ENCODE data around the gene LRBA.
"Not testable (repeated sequence)": the region's sequence is repeated elsewhere in the genome, so short reads cannot be mapped to it uniquely, and the experiment has no call there.

The LRBA gene

DNA sequence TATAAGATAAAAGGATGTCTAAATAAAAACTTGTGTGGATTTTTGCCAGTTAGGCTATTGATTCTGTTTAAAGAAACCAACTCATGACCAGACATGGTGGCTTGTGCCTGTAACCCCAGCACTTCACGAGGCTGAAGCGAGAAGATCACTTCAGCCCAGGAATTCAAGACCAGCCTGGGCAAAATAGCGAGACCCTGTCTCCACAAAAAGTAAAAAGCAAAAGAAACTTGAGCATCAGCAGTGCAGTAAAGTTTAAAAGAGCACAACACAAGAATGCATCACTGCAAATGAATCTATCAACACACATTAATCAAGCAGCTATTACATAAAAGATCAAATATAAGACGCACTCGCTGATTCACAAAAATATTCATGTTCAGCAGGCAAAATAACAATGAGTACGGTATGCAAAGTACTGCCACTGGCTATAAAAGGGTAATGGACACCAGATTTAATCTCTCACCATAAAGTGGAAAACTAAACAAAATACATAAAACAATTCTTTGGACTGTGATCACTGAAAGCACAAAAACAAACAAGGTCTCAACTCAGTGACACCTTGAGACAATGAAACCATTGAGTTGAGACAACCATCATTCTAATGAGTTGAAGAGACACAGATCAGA lies 41.3 kb downstream of the LRBA start:
- DNase-seq (ENCODE audit: low spot score), result no peak

DNA sequence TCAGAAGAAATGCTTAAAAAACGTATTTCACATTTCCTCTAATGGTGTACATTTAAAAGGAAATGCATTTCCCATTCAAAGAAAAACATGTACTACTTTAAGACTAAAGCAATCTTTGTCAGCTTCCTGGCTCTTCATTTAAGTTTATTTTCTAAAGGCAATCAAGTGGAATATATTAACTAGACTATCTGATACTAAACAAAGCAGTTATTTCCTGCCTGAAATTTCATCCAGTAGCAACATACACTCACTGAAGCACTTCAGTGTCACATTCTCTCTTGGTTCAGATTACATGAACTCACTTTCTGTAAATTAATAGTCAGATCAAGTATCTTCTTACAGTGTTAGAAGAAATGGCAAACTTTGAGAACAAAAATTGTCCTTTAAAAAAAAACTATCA lies 42.5 kb downstream of the LRBA start:
- no peak for DNase-seq (ENCODE audit: low spot score)

DNA sequence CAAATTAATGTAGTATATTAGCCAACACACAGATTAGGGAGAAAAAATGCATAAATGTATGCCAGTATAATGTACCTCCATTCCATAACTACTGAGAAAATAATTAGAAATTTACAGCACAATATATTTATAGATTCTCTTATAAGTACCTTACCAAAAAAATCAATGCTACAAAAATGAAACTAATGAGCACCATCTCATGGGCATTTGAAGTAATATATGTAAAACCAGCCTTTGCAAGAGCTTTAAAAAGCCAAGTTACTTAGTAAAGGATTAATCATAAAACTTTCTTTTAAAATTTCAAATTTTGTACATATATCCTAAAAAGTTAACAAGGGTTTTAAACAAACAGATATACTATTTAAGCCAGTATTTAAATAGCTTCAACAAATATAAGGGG lies 43.2 kb downstream of the LRBA start:
- no peak for DNase-seq (ENCODE audit: low spot score)

DNA sequence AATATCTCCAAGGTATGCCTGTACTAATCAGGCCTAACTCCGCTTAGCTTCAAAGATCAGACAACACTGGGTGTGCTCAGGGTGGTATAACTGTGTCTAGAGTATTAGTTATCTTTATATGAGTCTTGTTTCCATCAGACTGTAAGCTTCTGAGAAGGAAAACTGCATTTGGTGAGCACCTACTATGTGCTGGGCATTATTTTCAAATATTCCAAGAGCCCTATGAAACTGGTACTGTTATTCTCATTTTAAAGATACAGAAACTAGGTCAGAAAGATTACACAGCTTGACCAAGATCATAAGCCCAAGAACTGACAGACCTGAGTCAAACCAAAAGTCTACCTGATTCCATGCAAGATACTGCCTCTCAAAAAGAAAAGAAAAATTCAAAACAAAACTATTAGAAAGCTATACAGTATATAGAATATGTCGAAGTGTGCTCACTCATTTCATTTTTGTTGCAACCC lies 44.4 kb downstream of the LRBA start:
- no peak for DNase-seq (ENCODE audit: low spot score)

DNA sequence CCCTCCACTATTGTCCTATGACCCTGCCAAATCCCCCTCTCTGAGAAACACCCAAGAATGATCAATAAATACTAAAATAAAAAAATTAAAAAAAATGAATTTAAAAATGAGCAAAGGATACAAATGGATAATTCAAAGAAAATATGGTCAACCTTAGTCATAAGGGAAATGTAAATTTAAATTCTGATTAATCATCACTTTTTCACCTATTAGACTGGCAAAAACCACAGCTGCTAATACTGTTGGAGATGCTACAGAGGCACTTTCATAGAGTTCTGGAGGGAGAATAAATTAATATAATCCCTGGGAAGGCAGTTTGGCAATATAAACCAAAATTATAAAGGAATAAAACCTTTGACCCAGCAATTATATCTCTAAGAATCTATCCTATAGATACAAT lies 50.3 kb downstream of the LRBA start:
- DNase-seq (ENCODE audit: low spot score), result no peak

DNA sequence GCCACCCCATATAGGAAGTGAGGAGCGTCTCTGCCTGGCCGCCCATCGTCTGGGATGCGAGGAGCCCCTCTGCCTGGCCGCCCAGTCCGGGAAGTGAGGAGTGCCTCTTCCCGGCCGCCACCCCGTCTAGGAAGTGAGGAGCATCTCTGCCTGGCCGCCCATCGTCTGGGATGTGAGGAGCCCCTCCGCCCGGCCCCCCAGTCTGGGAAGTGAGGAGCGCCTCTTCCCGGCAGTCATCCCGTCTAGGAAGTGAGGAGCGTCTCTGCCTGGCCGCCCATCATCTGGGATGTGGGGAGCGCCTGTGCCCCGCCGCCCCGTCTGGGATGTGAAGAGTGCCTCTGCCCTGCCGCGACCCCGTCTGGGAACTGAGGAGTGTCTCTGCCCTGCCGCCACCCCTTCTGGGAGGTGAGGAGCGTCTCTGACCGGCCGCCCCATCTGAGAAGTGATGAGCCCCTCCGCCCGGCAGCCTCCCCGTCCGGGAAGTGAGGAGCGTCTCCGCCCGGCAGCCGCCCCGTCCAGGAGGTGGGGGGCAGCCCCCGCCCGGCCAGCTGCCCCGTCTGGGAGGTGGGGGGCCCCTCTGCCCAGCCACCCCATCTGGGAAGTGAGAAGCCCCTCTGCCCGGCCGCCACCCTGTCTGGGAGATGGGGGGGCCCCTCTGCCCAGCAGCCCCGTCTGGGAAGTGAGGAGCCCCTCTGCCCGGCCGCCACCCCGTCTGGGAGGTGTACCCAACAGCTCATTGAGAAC lies 51.3 kb downstream of the LRBA start:
- not testable (repeated sequence) for DNase-seq (ENCODE audit: low spot score)

DNA sequence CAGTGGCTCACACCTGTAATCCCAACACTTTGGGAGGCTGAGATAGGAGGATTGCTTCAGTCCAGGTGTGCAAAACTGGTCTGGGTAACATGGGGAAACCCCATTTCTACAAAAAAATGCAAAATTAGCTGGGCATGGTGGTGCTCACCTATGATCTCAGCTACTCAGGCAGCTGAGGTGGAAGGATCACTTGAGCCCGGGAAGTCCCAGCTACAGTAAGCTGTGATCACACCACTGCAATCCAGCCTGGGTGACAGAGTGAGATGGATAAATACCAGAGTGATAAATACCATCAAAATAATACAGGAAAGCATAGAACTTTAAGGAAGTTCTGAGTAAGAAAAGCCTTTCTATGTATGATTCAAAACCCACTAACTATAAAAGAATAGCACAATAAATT lies 52.8 kb downstream of the LRBA start:
- DNase-seq (ENCODE audit: low spot score), result no peak

DNA sequence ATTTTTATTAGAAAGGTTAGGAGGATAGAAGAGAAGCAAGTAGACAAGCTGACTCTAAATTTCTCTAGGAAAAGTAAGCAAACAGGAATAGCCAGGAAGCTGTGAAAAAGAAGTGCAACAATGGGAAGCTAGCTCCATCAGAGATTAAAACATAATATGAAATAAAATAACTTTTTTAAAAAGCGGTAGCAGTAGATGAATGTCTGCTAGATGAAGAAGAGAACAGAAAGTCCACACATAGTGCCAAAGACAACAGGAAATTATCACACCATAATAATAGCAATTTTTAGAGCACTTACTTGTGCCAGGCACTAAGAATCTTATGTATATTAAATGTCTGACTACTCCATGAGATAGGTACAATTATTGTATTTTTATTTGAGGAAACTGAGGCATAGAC lies 53.5 kb downstream of the LRBA start:
- DNase-seq (ENCODE audit: low spot score), result no peak

DNA sequence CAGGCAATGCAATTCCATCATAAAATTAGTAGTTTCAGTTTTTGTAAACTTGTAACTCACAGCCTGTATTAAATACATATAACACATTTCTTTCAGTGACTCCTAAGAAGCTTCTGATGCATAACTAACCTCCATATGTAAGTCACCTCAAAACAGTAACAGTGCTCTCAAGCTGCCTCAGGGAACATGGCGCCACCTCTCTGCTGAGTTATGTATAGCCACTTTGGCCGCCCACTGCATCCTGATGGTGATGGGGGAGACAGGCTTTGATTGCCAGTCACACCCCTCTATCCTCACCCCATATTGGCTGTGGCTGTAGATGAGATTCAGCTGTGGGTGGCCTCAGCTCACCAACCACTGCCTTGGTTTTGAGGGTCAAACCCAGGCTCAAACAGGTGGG lies 54.3 kb downstream of the LRBA start:
- peak; percentile 43 for DNase-seq (ENCODE audit: low spot score)

DNA sequence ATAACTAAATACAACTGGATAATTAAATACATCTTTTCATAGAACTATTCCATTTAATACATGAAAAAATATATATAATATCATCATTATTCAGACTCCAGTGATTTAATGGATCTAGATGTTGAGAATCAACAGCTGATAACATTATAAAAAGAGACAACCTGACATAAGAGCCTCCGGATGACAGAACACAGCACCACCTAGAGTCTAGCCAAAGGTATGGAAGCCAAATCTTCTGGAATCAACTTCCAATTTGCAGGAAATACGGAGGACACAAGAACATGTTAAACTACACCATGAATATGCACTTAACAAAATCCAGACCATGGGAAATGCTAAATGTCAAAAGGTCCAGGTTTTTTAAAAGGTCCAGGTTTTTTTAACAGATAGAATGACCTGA lies 55.0 kb downstream of the LRBA start:
- no peak for DNase-seq (ENCODE audit: low spot score)

DNA sequence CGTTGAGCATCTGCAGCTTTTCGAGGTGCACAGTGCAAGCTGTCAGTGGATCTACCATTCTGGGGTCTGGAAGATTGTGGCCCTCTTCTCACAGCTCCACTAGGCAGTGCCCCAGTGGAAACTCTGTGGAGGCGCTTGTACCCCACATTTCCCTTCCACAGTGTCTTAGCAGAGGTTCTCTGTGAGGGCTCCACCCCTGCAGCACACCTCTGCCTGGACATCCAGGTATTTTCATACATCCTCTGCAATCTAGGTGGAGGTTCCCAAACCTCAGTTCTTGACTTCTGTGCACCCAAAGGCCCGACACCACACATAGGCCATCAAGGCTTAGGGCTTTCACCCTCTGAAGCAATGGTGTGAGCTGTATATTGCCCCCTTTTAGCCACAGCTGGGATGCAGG lies 57.1 kb downstream of the LRBA start:
- not testable (repeated sequence) for DNase-seq (ENCODE audit: low spot score)

DNA sequence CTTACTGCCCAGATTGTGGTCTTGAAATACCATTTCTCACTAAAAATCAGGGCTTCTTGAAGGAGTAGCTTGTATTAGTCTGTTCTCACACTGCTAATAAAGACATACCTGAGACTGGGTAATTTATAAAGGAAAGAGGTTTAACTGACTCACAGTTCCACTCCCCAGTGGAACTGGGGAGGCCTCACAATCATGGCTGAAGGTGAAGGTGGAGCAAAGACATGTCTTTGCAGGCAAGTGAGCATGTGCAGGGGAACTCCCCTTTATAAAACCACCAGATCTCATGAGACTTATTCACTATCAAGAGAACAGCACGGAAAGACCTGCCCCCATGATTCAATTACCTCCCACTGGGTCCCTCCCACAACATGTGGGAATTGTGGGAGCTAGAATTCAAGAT lies 58.0 kb downstream of the LRBA start:
- not testable (repeated sequence) for DNase-seq (ENCODE audit: low spot score)

DNA sequence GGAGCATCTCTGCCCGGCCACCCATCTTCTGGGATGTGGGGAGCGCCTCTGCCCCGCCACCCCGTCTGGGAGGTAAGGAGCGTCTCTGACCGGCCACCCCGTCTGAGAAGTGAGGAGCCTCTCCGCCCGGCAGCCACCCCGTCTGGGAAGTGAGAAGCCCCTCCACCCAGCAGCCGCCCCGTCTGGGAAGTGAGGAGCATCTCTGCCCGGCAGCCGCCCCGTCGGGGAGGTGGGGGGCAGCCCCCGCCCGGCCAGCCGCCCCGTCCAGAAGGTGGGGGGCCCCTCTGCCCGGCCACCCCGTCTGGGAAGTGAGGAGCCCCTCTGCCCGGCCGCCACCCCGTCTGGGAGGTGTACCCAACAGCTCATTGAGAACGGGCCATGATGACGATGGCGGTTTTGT lies 61.2 kb downstream of the LRBA start:
- DNase-seq (ENCODE audit: low spot score), result not testable (repeated sequence)

DNA sequence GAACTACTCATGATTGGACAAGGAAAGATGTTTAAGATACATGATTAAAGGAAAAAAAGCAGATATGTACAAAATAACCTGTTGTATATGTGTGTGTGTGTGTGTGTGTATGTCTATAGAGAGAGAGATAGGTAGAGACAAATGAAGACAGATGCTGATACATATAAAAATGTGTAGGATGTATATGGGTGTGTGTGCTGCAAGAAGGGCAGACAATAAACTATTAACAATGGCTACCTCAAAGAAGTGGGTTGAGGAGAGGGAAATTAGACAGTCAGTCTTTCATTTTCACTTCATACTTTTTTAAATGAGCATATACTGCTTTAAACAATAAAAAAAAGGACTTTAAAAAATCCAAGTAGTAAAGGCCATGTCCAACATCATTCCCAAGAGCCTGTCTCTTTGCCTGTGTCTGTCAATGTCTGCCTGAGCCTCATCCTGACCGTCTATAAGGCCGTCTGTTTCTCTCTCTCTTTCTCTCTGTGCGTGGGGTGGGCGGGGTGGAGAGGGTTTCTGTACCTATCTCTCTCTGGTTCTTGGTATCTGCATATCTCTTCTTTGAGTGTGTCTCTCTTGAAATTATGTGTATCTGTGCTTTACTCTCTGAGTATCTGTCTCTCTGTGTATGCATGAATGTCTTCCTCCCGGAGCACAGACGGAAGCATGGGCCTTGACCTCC lies 62.8 kb downstream of the LRBA start:
- DNase-seq (ENCODE audit: low spot score), result no peak

DNA sequence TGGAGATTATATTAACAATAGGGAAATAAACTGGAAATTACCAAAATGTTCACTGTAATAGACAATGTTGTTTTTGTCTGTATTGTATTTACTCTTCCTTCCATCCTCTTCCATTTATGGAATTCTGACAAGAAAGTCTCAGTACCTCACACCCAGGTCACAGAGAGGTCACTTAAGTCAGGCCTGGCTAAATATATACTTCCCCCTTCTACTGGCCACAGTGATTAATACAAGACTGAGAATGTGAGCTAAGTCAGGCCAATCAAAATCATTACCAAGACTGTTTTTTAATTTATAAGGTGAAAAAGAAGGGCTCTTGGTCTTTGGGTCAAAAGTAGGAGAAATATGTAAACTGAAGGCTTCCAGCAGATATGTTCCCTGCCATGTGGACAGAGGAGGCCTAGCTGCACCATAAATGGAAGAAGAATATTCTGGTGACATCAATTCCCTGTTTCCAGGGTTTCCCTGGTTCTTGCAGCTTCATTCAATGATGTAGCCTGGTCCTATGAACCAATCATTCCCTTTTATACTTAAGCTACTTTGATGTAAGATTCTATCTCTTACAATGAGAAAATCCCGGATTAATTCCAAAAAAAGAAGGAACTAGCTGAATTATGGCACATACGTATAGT lies 64.3 kb downstream of the LRBA start:
- no peak for DNase-seq (ENCODE audit: low spot score)

DNA sequence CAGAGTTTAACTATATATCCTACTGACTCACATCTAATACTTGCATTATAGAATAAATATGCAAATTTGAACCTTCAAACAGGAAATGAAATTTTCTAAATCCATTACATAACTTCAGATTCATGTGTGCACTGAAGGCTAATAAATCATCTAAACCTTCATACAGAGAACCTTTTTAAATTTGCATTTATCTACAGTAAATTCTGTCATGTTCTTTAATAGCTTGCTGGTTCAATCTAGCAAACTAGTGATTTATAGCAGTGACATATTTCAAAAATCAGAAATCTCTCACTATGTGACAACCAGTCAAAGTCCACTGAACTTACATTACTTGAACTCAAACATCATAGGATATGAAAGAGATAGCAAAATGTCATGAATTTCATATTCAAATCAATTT lies 65.1 kb downstream of the LRBA start:
- DNase-seq (ENCODE audit: low spot score), result no peak

DNA sequence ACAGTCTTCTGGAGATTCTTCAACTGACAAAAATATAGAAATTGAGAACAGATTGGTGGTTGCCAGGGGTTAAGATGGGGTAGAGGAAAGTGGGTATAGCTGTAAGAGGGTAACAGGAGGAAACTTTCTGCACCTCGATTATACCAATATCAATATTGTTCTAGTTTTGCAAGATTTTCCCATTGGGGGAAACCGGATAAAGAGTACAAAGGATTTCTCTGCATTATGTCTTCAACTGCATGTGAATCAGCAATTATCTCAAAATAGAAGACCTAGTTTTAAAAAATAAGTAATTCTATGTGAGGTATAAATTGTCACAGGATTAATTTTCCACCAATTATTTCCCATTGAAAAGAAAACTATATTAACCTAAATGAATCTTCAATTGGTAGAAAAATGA lies 65.7 kb downstream of the LRBA start:
- no peak for DNase-seq (ENCODE audit: low spot score)

DNA sequence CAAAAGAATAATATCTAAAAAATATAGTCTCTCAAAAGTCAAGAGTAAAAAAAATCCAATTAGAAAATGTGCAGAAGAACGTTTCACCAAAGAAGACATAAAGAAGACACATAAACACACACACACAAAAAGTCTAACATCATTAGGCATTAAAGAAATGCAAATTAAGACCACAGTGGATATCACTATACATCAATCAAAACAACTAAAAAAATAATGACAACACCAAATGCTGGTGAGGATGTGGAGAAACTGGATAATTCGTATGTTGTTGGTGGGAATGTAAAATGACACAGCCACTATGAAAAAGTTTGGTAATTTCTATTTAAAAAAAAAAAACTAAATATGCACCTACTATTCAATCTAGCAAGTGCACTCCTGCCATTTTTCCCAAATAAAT lies 66.4 kb downstream of the LRBA start:
- no peak for DNase-seq (ENCODE audit: low spot score)

DNA sequence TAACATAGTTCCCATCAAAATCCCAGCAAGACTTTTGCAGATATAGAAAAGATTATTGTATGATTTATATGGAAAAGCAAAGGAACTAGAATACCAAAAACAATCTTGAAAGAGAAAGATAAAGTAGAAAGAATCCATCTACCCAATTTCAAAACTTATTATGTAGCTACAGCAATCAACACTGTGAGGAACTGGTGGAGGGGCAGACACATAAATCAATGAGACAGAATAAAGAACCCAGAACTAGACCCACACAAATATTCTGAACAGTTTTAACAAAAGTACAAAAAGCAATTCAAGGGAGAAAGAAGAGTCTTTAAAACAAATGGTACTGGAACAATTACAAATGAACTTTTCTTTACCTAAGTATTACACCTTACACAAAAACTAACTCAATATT lies 67.0 kb downstream of the LRBA start:
- no peak for DNase-seq (ENCODE audit: low spot score)

DNA sequence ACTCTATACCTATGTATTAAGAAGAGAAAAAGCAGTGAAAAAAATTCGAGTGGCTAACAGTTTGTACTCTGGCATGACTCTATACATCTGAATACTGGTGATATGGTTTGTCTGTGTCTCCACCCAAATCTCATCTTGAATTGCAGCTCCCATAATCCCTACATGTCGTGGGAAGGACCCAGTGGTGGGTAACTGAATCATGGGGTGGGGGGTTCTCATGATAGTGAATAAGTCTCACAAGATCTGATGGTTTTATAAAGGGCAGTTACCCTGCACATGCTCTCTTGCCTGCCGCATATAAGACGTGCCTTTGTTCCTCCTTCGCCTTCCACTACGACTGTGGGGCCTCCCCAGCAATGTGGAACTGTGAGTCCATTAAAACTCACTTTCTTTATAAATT lies 70.4 kb downstream of the LRBA start:
- no peak for DNase-seq (ENCODE audit: low spot score)

DNA sequence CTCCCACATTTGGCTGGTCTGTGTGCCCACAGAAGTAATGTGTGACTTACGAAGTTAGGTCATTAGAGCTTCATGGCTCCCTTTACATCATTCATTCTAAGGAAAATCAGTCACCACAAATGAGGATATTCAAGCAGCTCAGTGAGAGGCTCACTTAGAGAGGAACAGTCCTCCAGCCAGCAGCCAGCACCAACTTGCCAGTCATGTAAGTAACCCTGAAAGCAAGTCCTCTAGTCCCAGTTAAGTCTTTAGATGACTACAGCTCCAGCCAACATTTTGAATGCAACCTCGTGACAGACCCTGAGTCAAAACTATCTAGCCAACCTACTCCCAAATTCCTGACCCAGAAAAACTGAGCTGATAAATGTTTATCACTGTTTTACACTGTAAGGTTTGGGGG lies 71.3 kb downstream of the LRBA start:
- no peak for DNase-seq (ENCODE audit: low spot score)

DNA sequence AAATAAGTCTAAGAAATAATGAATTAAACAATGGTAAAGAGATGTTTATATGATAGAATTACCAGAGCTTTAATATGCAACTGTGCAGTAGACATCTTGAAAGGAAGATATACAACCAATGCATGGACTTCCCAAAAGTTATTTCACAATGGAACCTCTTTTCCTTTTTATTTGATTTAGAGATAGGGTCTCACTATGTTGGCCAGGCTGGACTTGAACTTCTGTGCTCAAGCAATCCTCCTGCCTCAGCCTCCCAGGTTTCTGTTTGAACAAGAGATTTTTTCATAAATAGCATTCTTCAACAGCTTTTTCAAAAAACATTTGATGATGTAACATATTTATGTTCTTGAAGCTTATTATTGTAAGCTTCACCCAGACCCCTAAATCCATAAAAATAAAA lies 72.0 kb downstream of the LRBA start:
- DNase-seq (ENCODE audit: low spot score), result no peak

DNA sequence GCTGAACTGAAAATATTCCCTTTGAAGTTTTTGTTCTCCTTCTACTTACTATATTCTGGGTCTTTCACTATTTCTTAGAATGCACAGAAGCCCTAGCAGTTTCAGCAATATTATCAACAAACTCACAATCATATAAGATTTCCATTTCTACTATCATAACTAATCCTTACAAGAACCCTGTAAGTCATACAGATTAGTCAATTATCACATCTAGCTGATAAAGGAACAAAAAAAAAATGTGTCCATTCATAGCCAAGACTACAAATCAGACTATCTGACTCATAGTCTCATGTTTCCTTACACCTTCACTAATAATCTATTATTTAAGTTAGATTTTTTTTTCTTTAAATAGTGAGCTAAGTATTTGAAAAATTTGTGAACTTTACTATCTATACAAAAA lies 72.5 kb downstream of the LRBA start:
- no peak for DNase-seq (ENCODE audit: low spot score)

Measured in NAMALWA (cell line).